HEK293 (cell line): ENCODE measurements around the gene ANO9.

Experiments
- IKZF3 ChIP-seq: fragments of 450-650 bp; IDR thresholded peaks from 2 replicates; pipeline ENCODE4 v1.5.0; 2018; ENCODE audit warnings: missing biosample characterization, mild to moderate bottlenecking, missing genetic modification characterization, moderate library complexity
- OSR2 ChIP-seq: fragments of 450-650 bp; formaldehyde crosslinking; IDR thresholded peaks from 2 replicates; pipeline ENCODE4 v1.5.1; 2016; ENCODE audit warnings: missing biosample characterization, missing genetic modification characterization
- TCF7L2 ChIP-seq: IDR thresholded peaks from 2 replicates; pipeline ENCODE4 v1.6.1; 2011; ENCODE audit warnings: low read depth, mild to moderate bottlenecking, inconsistent platforms, low read length, moderate library complexity, borderline replicate concordance
- TSHZ1 ChIP-seq: fragments of 450-650 bp; formaldehyde crosslinking; IDR thresholded peaks from 2 replicates; pipeline ENCODE4 v1.5.1; 2016; ENCODE audit warnings: missing biosample characterization, missing genetic modification characterization, borderline replicate concordance
- WT1 ChIP-seq: fragments of 450-650 bp; formaldehyde crosslinking; IDR thresholded peaks from 2 replicates; pipeline ENCODE4 v1.5.1; 2016; ENCODE audit warnings: missing biosample characterization, missing genetic modification characterization
- YY2 ChIP-seq: fragments of 450-650 bp; formaldehyde crosslinking; IDR thresholded peaks from 2 replicates; pipeline ENCODE4 v1.5.1; 2016; ENCODE audit warnings: missing biosample characterization, missing genetic modification characterization
- ZBTB44 ChIP-seq: fragments of 450-650 bp; IDR thresholded peaks from 2 replicates; pipeline ENCODE4 v1.5.1; 2018; ENCODE audit warnings: missing biosample characterization, mild to moderate bottlenecking, missing genetic modification characterization
- ZFP37 ChIP-seq: fragments of 450-650 bp; formaldehyde crosslinking; IDR thresholded peaks from 2 replicates; pipeline ENCODE4 v1.5.1; 2016; ENCODE audit warnings: missing biosample characterization, missing genetic modification characterization
- ZNF214 ChIP-seq: fragments of 450-650 bp; formaldehyde crosslinking; IDR thresholded peaks from 2 replicates; pipeline ENCODE4 v1.5.1; 2017; ENCODE audit warnings: missing biosample characterization, mild to moderate bottlenecking, missing genetic modification characterization, borderline replicate concordance
- ZNF24 ChIP-seq: fragments of 450-650 bp; formaldehyde crosslinking; IDR thresholded peaks from 2 replicates; pipeline ENCODE4 v1.5.1; 2016; ENCODE audit warnings: missing biosample characterization, missing genetic modification characterization
- ZNF280D ChIP-seq: fragments of 450-650 bp; formaldehyde crosslinking; IDR thresholded peaks from 2 replicates; pipeline ENCODE4 v1.5.1; 2016; ENCODE audit warnings: missing biosample characterization, missing genetic modification characterization
- ZNF302 ChIP-seq: fragments of 450-650 bp; formaldehyde crosslinking; IDR thresholded peaks from 2 replicates; pipeline ENCODE4 v1.5.1; 2016; ENCODE audit warnings: missing biosample characterization, missing genetic modification characterization, low read depth
- ZNF341 ChIP-seq: fragments of 450-650 bp; formaldehyde crosslinking; IDR thresholded peaks from 2 replicates; pipeline ENCODE4; 2016; ENCODE audit warnings: low read depth, missing biosample characterization, missing genetic modification characterization
- ZNF366 ChIP-seq: fragments of 450-650 bp; formaldehyde crosslinking; conservative IDR thresholded peaks from 2 replicates; pipeline ENCODE4 v1.5.1; 2016; ENCODE audit warnings: missing biosample characterization, missing genetic modification characterization
- ZNF423 ChIP-seq: fragments of 450-650 bp; formaldehyde crosslinking; IDR thresholded peaks from 2 replicates; pipeline ENCODE4 v1.5.1; 2016; ENCODE audit warnings: missing biosample characterization, missing genetic modification characterization
- ZNF433 ChIP-seq: fragments of 450-650 bp; formaldehyde crosslinking; IDR thresholded peaks from 2 replicates; pipeline ENCODE4 v1.5.1; 2016; ENCODE audit warnings: missing biosample characterization, missing genetic modification characterization, low read depth
- ZNF449 ChIP-seq: fragments of 450-650 bp; formaldehyde crosslinking; IDR thresholded peaks from 2 replicates; pipeline ENCODE4 v1.5.1; 2017; ENCODE audit warnings: missing biosample characterization, mild to moderate bottlenecking, missing genetic modification characterization, moderate library complexity
- ZNF48 ChIP-seq: fragments of 450-650 bp; formaldehyde crosslinking; IDR thresholded peaks from 2 replicates; pipeline ENCODE4 v1.5.1; 2016; ENCODE audit warnings: missing biosample characterization, missing genetic modification characterization
- ZNF501 ChIP-seq: fragments of 450-650 bp; formaldehyde crosslinking; IDR thresholded peaks from 2 replicates; pipeline ENCODE4 v1.5.1; 2016; ENCODE audit warnings: missing biosample characterization, missing genetic modification characterization
- ZNF514 ChIP-seq: fragments of 450-650 bp; formaldehyde crosslinking; IDR thresholded peaks from 2 replicates; pipeline ENCODE4 v1.5.1; 2016; ENCODE audit warnings: missing biosample characterization, missing genetic modification characterization
- ZNF529 ChIP-seq: fragments of 450-650 bp; formaldehyde crosslinking; IDR thresholded peaks from 2 replicates; pipeline ENCODE4 v1.5.1; 2017; ENCODE audit warnings: missing genetic modification characterization, missing biosample characterization; ENCODE audit not compliant: insufficient replicate concordance
- ZNF544 ChIP-seq: fragments of 450-650 bp; formaldehyde crosslinking; IDR thresholded peaks from 2 replicates; pipeline ENCODE4 v1.5.0; 2017; ENCODE audit warnings: missing biosample characterization, missing genetic modification characterization
- ZNF692 ChIP-seq: fragments of 450-650 bp; formaldehyde crosslinking; IDR thresholded peaks from 2 replicates; pipeline ENCODE4 v1.5.1; 2016; ENCODE audit warnings: missing biosample characterization, missing genetic modification characterization
- ZNF830 ChIP-seq: fragments of 450-650 bp; IDR thresholded peaks from 2 replicates; pipeline ENCODE4 v1.5.0; 2018; ENCODE audit warnings: missing biosample characterization, missing genetic modification characterization, low read depth, mild to moderate bottlenecking, moderate library complexity
- ZNF837 ChIP-seq: fragments of 450-650 bp; formaldehyde crosslinking; IDR thresholded peaks from 2 replicates; pipeline ENCODE4 v1.5.1; 2016; ENCODE audit warnings: missing biosample characterization, missing genetic modification characterization
- ZSCAN18 ChIP-seq: fragments of 450-650 bp; formaldehyde crosslinking; IDR thresholded peaks from 2 replicates; pipeline ENCODE4 v1.5.1; 2016; ENCODE audit warnings: missing biosample characterization, missing genetic modification characterization
- ZSCAN30 ChIP-seq: fragments of 450-650 bp; IDR thresholded peaks from 2 replicates; pipeline ENCODE4 v1.5.1; 2018; ENCODE audit warnings: missing biosample characterization, mild to moderate bottlenecking, missing genetic modification characterization, moderate library complexity

Gene ANO9

GRCh38 chr11:447923-448731 lies 6.3 kb upstream of the ANO9 start (continued):
- TF ChIP-seq ZBTB44 (tag by site-specific recombination) (no peak), ZNF423 (tag by site-specific recombination) (peak; percentile 67; the same call in 1 of the 2 replicates), TSHZ1 (tag by site-specific recombination) (no peak), ZNF544 (tag by site-specific recombination) (no peak), TCF7L2 (no peak), ZNF366 (tag by site-specific recombination) (no peak), YY2 (tag by site-specific recombination) (no peak), ZNF830 (tag by site-specific recombination) (no peak), WT1 (tag by site-specific recombination) (no peak), ZNF837 (tag by site-specific recombination) (no peak), ZSCAN30 (no peak), ZNF302 (tag by site-specific recombination) (no peak), ZNF449 (tag by site-specific recombination) (no peak), ZNF514 (tag by site-specific recombination) (no peak), ZNF692 (0 out of 2 replicates have a peak, but pooled peaks have one; percentile 50), ZNF280D (tag by site-specific recombination) (no peak), ZNF501 (tag by site-specific recombination) (no peak), ZNF48 (tag by site-specific recombination) (no peak), OSR2 (no peak), ZNF341 (no peak), ZSCAN18 (no peak), ZNF24 (tag by site-specific recombination) (0 out of 2 replicates have a peak, but pooled peaks have one; percentile 22), ZNF214 (no peak), ZNF433 (tag by site-specific recombination) (no peak), IKZF3 (tag by site-specific recombination) (peak; percentile 82), ZFP37 (tag by site-specific recombination) (no peak), ZNF529 (tag by site-specific recombination) (no peak)
